Stimulated activated CD4-positive, alpha-beta T cell treated with anti-CD3 and anti-CD28 coated beads, Interleukin-4, amount 100 ng/mL, for 24 hours (primary cell): ENCODE measurements around the gene LPCAT2.

Experiments
- DNase-seq: peaks from one replicate; pipeline ENCODE4 v3.0.0-alpha.2; 2020

LPCAT2 gene, protein sequence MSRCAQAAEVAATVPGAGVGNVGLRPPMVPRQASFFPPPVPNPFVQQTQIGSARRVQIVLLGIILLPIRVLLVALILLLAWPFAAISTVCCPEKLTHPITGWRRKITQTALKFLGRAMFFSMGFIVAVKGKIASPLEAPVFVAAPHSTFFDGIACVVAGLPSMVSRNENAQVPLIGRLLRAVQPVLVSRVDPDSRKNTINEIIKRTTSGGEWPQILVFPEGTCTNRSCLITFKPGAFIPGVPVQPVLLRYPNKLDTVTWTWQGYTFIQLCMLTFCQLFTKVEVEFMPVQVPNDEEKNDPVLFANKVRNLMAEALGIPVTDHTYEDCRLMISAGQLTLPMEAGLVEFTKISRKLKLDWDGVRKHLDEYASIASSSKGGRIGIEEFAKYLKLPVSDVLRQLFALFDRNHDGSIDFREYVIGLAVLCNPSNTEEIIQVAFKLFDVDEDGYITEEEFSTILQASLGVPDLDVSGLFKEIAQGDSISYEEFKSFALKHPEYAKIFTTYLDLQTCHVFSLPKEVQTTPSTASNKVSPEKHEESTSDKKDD

GRCh38 chr16:55508941-55509931 lies at the start of gene LPCAT2:
Gene LPCAT2 (plus strand): TSS chr16:55509072. CDS start chr16:55509182, 110 bp downstream.
- peak; percentile 44 for DNase-seq

DNA sequence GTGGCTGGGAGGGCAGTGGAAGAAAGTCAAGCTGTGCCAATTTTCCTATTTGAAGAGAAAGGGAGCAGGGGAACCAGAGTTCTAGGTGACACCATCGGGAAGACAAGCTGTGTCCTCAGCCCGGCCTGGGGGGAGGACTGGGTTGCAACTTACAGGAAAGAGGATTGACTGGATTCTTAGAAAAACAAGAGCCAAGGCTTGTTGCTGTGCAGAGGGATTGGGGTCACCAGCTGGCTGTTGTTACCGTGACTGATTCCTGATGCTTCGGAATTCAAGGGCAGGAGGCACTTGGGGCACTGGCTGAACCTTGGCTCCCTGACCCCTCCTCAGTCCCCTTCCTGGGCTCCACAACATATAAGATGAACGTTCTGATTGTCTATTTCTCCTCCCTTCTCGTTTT lies 46.6 kb upstream of the LPCAT2 start:
- DNase-seq = no peak

GRCh38 chr16:55464375-55464774 lies 44.5 kb upstream of the LPCAT2 start:
- no peak for DNase-seq

DNA sequence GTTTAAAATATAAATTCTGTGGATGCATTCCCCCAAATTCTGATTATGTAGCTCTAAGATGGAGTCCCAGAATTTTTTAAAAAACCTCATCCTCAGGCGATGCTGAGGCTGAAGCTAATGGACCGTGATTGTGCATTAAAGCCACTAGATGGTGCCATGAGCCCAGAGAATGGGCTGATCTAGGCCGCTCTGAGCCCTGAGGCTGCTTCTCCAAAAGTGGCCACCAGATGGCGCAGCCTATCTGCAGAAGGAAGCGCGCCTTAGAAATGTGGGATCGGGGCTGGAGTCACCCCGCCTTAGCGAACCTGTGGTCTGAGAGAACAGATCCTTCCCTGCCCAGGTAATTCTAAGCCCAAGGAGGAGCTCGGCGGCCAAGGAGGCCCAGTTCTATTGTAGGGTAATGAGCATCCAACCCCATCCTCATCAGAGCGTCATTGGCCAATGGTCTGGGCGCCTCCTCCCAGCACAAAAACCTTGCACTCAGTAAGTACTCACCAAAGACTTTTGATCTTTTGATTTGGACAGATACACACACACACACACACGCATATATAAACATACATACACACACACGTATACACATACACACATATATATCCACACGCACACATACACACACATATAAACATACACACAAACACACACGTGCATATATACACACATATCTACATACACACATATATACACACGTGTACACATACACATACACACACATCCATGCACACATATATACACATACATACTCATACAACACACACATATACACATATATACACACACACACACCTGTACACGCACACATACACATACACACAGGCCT lies 43.6 kb upstream of the LPCAT2 start:
- peak; percentile 87 for DNase-seq

GRCh38 chr16:55466209-55466608 lies 42.7 kb upstream of the LPCAT2 start:
- DNase-seq = no peak

- DNase-seq = no peak
Measured at GRCh38 chr16:55467898-55468297, 41.0 kb upstream of the LPCAT2 start.

DNA sequence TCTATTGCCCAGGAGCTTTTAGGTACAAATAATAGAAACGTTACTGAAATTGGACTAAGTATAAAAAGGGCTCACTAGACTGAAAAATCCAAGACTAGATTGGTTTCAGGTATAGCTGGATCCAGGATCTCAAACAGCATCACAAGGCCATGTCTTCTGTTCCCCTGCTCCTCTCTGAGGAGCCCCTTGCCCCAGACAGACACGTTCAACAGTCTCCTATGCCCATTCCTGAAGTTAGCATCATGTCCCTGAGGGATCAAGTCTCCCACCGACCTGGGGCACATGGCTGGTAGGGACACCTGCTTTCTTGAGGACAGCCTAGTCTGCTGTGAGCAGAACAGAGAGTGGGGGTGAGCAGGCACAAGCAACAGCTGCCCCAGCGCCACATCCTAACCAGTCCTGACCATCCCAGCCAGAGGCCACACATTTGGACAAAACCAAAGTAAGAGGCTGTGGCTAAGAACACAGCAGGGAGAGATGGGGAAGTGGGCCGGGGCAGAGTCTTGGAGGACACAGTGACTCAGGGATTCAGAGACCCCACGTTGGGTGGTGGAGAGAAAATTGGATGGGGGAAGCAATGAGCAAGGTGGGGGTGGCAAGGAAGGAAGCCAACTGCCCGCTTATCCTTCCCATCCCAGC lies 40.4 kb upstream of the LPCAT2 start:
- DNase-seq = no peak

DNA sequence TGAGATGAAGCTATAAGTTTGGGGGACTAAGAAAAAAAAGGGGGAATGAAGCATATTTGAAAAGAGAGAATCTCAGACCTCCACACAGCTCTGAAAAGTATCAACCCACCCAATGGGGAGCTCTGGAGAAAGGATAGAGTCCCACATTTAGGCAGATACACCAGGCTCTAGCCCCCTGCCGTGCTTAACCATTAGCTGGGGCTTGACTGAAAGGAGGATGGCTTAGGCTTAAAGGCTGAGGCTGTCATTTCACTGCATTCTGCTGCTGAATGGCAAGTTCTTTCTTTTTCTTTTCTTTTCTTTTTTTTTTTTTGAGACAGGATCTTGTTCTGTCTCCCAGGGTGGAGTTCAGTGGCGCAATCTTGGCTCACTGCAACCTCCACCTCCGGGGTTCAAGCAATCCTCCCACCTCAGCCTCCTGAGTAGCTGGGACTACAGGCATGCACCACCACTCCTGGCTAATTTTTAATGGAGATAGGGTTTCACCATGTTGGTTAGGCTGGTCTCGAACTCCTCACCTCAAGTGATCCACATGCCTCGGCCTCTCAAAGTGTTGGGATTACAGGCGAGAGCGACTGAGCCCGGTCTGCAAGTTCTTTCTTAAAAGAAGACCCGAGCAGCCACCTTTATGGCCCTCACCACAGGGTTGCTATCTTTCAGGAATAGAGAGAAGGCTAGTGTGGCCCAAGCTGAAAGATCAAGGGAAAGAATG lies 38.9 kb upstream of the LPCAT2 start:
- DNase-seq = no peak

DNA sequence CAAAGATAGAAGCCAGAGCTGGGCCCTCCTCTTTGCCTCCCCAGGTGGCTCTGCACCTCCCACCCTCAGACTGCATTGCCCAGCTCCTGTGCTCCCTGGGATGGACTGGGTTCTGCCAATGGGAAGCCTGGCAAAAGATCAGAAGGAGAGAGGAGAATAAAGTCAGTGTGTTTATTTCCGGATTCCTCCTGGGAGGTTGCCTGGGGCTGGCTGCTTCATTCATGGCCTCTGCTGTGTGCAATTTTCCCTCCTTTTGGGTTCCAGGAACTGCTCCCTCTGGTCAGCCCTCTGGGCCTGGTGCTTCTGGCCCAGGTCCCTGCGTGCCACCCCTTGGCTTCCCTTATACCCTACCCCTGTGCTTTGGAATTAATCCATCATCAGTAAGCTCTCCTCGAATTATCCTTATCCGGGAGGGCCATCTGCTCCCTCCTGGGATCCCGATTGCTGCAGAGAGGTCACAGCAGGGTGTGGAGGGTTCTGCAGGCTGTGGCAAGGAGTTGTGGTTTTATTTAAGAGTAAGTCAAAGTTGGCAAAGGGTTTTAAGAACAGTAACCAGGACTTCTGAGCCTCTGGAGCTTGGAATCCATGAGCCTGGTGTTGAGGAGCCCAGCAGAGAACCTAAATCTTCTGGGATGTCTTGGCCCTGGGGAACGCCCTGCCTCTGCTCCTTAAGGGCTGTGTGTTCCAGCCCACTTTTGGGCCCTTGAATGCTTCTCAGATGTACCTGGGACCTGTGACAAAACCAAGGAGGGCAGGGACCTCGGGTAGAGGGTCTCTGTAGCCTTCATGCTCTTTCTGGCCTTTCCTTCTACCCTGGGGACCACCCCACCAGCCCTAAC lies 38.1 kb upstream of the LPCAT2 start:
- no peak for DNase-seq

DNA sequence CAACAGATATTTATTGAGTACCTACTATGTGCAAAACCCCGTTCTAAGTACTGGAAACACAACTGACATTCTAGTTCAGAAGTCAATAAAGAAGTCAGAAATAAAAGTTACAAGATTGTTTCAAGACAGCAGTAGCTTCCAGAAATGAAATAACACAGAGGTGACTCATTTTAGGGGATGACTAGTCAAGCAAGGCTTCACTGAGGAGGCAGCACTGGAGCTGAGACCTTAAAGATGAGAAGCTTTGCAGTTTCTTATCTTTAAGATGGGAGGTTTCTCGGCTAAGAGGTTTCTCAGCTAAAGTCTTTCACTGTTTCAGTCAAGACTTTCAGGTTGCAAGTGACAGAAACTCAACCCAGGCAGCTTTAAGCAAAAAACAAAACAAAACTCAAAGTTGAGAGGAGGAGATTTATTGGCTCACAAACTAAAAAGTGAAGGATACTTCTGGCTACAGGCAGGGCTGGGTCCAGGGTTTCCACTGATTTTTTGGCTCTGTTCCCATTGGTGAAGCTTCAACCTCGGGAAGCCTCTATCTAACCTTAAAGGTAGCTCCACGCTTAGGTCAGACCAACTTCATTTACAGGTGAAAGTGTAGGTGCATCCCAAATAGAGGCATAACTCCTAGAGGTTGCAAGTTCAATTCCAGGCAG lies 37.3 kb upstream of the LPCAT2 start:
- no peak for DNase-seq

DNA sequence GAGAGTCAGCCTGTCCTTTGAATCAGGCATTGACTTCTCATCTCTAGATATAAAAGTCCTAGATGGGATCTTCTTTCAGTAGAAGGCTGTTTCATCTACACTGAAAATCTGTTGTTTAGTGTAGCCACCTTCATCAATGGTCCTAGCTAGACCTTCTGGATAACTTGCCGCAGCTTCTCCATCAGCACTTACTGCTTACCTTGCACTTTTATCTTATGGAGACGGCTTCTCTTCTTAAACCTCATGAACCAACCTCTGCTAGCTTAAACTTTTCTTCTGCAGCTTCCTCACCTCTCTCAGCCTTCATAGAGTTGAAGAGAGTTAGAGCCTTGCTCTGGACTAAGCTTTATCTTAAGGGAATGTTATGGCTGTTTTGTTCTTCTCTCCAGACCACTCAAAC lies 35.3 kb upstream of the LPCAT2 start:
- no peak for DNase-seq

GRCh38 chr16:55474821-55475220 lies 34.1 kb upstream of the LPCAT2 start:
- DNase-seq = no peak

GRCh38 chr16:55475919-55476318 lies 33.0 kb upstream of the LPCAT2 start:
- no peak for DNase-seq

- DNase-seq = no peak
Measured at GRCh38 chr16:55476625-55477533, 32.0 kb upstream of the LPCAT2 start.

DNA sequence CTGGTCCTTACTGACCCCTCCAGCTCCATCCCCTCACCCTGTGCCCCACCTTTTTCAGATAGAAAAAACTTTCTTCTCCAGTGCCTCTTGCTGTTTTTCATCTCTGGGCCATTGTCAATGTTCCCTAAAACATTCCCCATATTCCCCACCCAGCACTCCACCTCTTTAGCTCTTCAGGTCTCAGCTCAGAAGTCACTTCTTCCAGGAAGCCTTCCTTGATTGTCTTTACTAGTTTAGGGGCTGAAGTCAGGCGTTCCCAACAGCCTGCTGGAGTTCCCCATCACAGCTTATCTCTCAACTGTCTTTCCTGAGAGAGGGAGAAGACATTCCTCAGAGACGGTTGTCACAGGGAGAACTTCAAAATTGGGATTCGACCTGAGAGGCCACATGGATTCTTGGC lies 31.1 kb upstream of the LPCAT2 start:
- no peak for DNase-seq

- DNase-seq = no peak
Measured at GRCh38 chr16:55478827-55479429, 29.9 kb upstream of the LPCAT2 start, which contains the start of gene MMP2. Gene MMP2 (plus strand): TSS chr16:55479198. CDS start chr16:55479480, 282 bp downstream.

DNA sequence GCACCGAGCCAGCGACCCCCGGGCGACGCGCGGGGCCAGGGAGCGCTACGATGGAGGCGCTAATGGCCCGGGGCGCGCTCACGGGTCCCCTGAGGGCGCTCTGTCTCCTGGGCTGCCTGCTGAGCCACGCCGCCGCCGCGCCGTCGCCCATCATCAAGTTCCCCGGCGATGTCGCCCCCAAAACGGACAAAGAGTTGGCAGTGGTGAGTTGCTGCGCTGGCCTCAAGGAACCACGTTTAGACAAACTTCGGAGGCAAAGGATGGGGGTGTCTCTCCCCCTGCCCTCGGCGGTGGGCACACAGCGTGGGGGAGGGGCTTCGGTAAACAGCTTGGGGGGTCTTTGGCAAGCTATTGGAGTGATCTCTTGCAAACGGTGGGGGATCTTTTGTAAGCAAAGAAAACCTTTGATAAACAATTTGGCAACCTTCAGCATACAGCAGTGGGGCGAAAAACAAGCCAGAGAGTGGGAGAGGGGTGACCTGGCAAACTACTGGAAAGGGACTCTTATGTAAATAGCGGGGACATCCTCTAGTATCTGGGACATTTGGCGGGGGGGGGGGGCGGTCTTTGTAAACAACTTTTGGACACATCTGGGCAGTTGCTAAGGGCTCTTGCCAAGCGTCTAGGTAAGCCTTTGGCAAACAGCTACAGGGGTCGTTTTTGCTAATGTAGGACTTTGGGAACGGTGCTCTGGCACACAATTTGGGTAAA lies 29.3 kb upstream of the LPCAT2 start:
- no peak for DNase-seq
